ENCODE data around the gene APOA4. TPM values are rescaled to one million over a fixed set of nuclear protein-coding genes. Genes with fewer than 3 reads are reported as not detected.
A peak's percentile ranks its signal among the peaks of the same experiment; 100 is the strongest.

APOA4 gene
- total and polyA plus RNA-seq, 2 of the 13 experiments (the other 11 are each of a cell fraction or from before 2014, with no cell fraction given) = 3.8 to 7.2 TPM

GRCh38 chr11:116832350-116833290, 9.5 kb upstream of the APOA4 start (continued):
- TF ChIP-seq THAP9 (CRISPR knock-in tag; IDR thresholded peaks at IDR 0.05; ENCODE audit: borderline replicate concordance) (no peak), ATF1 (CRISPR knock-in tag; IDR thresholded peaks at IDR 0.05) (no peak), TRIM22 (IDR thresholded peaks at IDR 0.05) (no peak), SMARCE1 (IDR thresholded peaks at IDR 0.05; ENCODE audit: borderline replicate concordance) (no peak), ZNF850 (CRISPR knock-in tag; conservative IDR thresholded peaks at IDR 0.05) (no peak), ZNF24 (IDR thresholded peaks at IDR 0.05) (no peak), ATF4 (CRISPR knock-in tag; IDR thresholded peaks at IDR 0.05) (peak in 1 of 2 experiments; percentile 87; a peak in 1 of 4 replicates), ZMYM4 (CRISPR knock-in tag; IDR thresholded peaks at IDR 0.05) (peak; percentile 84), ZNF337 (CRISPR knock-in tag; IDR thresholded peaks at IDR 0.05; ENCODE audit: borderline replicate concordance, low read depth) (peak; percentile 65; the same call in 1 of the 2 replicates), KDM1A (CRISPR knock-in tag; IDR thresholded peaks at IDR 0.05) (peak; percentile 93), ZHX2 (IDR thresholded peaks at IDR 0.05; ENCODE audit: low read depth) (0 out of 2 replicates have a peak, but pooled peaks have one; percentile 66), ZHX2 (CRISPR knock-in tag; IDR thresholded peaks at IDR 0.05; ENCODE audit: borderline replicate concordance) (no peak; the same call in 1 of the 2 replicates), TEAD3 (CRISPR knock-in tag; optimal IDR thresholded peaks at IDR 0.05; ENCODE audit: borderline replicate concordance) (peak; percentile 90), HOXA5 (CRISPR knock-in tag; IDR thresholded peaks at IDR 0.05) (peak; percentile 84; the same call in 1 of the 2 replicates), RFXANK (CRISPR knock-in tag; IDR thresholded peaks at IDR 0.05) (peak; percentile 77; the same call in 1 of the 2 replicates), ZNF124 (CRISPR knock-in tag; IDR thresholded peaks at IDR 0.05) (peak; percentile 91), ZFP41 (CRISPR knock-in tag; IDR thresholded peaks at IDR 0.05; ENCODE audit: borderline replicate concordance) (0 out of 2 replicates have a peak, but pooled peaks have one; percentile 65)

Measured in HepG2 (cell line).